GM19467 (cell line): Measurements from ENCODE around the gene STMN3.
"Not testable (repeated sequence)": the region's sequence is repeated elsewhere in the genome, so short reads cannot be mapped to it uniquely, and the experiment has no call there.

Source experiments
- ATAC-seq: cut with Tn5 transposase; IDR thresholded peaks from one replicate; pipeline ENCODE4 v1.9.1; 2021; ENCODE audit warnings: mild to moderate bottlenecking, moderate library complexity; ENCODE audit not compliant: unreplicated experiment

The STMN3 gene

GRCh38 chr20:63639093-63639975 is 13.9 kb downstream of the STMN3 start:
- no peak for ATAC-seq

DNA sequence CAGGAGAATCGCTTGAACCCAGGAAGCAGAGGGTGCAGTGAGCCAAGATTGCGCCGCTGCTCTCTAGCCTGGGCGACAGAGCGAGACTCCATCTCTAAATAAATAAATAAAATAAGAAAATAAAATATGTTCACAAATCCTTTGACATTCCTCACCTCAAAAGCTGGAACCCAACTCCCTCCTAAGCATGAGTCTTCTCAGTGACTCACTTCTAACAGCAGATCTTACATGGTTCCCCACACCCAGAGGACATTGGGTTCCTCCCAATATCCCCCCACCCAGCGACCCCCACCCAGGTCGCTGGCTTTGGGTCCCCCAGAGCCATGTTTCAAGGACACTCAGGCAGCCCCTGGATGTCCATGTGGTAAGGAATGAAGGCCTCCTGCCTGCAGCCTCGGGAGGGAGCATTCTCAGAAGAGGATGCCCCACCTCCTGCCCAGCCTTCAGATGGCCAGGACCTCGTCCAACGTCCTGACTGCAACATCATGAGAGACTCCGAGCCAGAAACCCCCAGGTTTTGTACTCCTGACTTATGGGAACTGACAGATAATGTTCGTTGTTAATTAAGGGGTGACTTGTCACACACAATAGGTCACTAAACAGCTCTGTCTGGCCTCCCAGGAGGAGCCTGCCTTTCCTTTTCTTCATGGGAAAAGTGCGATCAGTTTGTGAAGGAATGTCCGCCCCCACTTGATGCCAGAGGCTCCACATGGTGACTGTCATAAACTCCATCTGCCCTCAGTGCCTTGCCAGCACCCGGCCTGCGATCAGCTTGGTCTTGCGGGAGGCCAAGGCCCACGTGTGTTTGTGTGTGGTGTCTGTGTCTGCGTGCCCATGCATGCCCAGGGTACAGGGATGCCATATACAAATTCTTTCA is 16.2 kb downstream of the STMN3 start:
- no peak for ATAC-seq

- ATAC-seq = no peak
Observed at GRCh38 chr20:63635431-63636141, 17.6 kb downstream of the STMN3 start.

DNA sequence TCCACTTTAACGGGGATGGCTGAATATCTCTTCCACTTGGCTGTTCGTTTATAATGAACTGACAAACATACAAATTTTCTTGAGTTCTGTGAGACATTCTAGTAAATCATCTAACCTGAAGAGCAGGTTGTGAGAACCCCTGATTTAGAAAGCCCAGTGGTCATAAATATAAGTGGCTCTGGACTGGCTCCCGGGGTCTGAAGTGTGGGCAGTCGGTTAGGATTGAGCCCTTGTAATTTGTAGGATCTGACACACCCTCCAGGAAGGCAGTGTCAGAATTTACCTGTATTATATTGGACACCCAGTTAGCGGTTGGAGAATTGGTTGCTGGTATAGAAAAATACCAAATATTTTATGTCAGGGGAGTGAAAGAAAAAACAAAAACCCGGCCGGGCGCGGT is 19.5 kb downstream of the STMN3 start:
- ATAC-seq = no peak

DNA sequence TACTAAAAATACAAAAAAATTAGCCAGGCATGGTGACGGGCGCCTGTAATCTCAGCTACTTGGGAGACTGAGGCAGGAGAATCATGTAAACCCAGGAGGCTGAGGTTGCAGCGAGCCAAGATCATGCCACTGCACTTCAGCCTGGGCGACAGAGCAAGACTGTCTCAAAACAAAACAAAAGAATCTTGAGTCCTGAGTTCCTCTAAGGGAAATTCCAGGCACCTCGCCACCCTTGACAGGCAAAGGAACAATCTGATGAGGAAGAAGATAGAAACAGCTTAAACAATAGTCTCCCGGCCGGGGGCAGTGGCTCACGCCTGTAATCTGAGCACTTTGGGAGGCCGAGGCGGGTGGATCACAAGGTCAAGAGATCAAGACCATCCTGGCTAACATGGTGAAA is 21.8 kb downstream of the STMN3 start:
- not testable (repeated sequence) for ATAC-seq

DNA sequence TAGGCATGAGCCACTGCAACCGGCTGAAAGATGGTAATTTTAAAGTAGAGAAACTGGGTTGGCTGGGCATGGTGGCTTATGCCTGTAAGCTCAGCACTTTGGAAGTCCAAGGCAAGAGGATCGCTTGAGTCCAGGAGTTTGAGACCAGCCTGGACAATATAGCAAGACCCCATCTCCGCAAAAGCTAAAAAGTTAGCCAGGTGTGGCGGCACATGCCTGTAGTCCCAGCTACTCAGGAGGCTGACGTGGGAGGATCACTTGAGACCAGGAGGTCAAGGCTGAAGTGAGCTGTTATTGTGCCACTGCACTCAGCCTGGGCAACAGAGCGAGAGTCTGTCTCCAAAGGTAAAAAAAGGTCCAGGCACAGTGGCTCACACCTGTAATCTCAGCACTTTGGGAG is 22.3 kb downstream of the STMN3 start:
- not testable (repeated sequence) for ATAC-seq

DNA sequence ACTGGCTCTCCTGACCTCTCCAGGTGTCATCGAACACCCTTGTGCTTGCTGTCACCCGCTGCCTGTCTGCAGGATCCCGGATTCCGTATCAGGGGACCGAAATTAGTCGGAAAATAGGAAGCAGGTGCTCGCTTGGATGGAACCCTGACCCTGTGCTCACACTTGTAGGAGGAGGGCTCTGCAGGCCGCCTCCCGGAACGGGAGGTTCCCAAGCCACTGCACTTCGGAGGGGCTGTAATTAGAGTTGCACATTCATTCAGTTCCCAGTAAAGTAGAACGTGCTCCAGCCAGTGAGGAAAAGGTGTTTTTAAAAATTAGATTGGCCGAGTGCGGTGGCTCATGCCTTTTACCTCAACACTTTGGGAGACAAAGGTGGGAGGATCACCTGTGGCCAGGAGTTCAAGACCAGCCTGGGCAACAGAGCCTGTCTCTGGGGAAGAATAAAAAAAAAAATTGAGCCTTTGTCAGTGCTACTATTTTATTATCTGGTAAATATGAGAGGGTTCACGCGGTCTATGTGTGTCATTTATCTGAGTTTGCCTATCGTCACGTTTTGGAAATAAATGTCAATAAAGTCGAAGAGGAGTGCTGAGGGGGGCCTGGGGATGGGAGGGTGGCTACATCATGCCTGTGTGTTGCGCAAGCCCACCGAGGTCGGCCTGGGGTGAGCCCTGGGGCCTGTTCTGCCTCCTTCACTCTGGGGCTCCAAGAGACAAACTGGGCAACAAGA is 24.8 kb downstream of the STMN3 start:
- no peak for ATAC-seq

DNA sequence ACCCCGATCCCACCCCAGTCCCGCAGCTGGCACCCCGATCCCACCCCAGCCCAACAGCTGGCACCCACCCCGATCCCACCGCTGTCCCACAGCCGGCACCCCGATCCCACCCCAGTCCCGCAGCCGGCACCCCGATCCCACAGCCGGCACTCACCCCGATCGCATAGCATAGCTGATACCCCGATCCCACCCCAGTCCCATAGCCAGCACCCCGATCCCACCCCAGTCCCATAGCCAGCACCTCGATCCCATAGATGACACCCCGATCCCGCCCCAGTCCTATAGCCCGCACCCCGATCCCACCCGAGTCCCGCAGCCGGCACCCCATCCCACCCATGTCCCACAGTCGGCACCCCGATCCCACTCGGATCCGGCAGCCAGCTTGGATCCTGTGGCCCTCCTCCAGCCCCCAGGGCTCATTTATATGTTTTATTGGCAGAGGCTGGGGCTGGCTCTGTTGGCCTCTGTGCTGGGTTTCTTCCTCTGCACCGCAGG is 25.4 kb downstream of the STMN3 start:
- no peak for ATAC-seq

DNA sequence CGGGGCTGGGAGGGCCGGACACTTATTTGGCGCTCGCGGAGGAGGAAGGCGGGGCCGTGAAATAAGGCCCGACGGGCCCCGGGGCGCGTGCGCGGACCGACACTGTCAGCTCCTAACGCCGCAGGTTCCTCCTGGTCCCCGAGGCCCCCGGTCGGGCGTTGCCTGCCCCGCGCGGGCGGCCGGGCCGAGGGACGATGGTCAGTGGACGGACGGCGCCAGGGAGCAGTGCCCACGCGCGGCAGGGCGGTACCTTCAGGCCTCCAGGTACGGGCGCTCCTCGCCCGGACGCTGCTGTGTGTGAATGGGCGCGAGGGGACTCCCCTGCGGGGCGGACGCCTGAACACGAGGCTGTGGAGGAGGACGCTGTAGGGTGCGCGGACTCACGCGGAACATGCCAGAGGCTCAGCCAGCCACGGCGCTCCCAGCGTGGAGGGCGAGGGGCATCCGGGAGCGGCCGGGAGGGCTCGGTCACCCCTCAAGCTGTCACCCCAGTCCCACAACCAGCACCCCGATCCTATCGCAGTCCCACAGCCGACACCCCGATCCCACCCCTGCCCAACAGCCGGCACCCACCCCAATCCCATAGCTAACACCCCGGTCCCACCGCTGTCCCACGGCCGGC is 26.0 kb downstream of the STMN3 start:
- ATAC-seq = peak; percentile 70

DNA sequence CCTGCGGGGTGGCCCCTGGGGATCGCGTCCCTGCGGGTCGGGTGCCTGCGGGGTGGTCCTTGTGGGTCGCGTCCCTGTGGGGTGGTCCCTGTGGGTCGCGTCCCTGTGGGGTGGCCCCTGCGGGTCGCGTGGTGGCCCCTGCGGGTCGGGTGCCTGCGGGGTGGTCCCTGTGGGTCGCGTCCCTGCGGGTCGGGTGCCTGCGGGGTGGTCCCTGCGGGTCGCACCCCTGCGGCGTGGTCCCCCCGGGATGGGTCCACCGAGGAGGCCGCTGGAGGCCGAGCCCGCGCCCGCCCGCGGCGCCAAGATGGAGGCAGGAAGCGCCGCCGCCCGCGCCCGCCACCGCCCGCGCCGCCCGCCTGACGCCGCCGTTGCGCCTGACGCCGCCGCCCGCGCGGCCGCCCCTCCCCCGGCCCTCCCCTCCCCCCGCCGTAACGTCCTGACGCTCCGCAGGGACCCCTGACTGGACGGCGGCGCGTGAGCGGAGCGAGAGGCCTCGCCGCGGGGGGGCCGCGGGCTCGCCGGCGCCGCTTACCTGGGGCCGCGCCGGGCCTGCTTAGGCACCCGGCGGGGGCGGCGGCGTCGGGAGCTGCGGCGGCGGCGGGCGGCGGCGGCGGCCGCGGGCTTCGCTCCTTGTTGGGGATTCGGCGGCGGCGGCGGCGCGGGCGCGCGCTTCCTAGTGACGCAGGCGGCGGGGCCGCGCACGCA is 26.6 kb downstream of the STMN3 start, which contains the start of gene GMEB2:
GMEB2 (minus strand) TSS at position 678 of the 705 bp plus-strand sequence. CDS start 7,704 bp downstream, outside the sequence.
- ATAC-seq = peak; percentile 38

DNA sequence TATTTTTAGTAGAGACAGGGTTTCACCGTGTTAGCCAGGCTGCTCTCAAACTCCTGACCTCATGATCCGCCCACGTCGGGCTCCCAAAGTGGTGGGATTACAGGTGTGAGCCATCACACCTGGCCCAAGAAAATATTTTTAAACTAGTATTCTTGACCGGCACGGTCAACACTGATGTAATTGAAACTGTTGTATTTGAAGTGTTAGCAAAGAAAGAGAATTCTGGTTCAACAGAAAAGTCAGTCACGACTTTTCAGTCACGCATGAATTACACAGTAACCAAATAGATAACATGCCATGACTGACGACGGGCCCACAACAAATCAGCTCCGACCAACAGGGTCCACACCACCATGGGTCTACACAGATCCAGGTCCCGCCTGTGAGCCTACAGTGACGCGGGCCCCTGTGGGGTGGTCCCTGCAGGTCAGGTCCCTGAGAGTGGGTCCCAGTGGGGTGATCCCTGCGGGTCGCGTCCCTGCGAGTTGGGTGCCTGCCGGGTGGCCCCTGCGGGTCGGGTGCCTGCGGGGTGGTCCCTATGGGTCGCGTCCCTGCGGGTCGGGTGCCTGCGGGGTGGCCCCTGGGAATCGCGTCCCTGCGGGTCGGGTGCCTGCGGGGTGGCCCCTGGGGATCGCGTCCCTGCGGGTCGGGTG is 27.3 kb downstream of the STMN3 start:
- ATAC-seq = no peak

DNA sequence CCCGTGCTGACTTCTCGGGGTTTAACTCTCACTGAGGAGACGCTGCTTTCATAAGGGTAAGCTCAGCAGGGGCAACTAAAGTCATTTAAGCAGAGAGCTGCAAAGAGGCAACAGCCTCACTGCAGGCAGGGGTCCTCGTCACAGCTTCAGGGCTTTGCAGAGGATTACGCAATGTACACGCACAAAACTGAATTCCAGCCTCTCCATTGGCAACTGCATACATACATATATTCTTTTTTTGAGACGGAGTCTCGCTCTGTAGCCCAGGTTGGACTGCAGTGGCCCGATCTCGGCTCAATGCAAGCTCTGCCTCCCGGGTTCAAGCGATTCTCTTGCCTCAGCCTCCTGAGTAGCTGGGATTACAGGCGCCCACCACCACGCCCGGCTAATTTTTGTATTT is 28.7 kb downstream of the STMN3 start:
- no peak for ATAC-seq

GRCh38 chr20:63622732-63623131 is 30.5 kb downstream of the STMN3 start:
- no peak for ATAC-seq

DNA sequence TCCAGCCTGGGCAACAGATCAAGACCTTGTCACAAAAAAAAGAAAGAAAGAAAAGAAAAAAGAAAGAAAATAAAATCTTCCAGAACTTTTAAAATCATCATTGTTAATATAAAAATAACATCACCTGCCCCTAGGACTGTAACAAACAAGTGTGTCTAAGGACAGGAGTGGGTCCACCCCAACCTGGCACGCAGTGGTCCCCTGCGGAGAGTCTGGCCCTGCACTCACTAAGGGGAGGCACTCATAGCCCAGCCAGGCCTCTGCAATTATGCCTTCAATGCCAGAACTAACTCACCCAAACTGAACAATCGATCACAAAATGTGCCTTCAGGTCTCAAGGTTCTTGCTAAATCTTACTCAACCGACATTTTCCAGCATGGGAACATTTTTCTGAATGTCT is 31.1 kb downstream of the STMN3 start:
- ATAC-seq = no peak

GRCh38 chr20:63620991-63621390 is 32.2 kb downstream of the STMN3 start:
- ATAC-seq = no peak

DNA sequence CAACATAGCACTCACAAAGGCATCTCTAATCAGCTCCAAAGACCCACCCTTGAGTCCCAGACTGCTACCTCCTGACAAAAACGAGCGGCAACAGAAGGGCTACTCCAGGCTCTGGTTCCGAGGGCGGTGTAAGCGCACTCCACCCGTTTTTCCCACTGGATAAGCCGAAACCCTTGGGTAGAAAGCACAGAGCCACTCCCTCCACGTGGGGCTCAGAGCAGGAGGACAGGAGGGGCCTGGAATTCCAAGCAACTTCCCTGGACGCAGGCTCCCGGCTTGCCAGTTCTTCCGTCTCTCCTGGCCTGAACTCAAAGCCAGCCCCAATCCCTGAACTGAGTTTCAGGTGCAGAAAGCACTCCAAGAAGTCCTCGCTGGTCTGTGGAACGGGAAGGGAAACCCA is 33.7 kb downstream of the STMN3 start:
- ATAC-seq = no peak

- ATAC-seq = no peak
Observed at GRCh38 chr20:63619086-63619485, 34.1 kb downstream of the STMN3 start.

DNA sequence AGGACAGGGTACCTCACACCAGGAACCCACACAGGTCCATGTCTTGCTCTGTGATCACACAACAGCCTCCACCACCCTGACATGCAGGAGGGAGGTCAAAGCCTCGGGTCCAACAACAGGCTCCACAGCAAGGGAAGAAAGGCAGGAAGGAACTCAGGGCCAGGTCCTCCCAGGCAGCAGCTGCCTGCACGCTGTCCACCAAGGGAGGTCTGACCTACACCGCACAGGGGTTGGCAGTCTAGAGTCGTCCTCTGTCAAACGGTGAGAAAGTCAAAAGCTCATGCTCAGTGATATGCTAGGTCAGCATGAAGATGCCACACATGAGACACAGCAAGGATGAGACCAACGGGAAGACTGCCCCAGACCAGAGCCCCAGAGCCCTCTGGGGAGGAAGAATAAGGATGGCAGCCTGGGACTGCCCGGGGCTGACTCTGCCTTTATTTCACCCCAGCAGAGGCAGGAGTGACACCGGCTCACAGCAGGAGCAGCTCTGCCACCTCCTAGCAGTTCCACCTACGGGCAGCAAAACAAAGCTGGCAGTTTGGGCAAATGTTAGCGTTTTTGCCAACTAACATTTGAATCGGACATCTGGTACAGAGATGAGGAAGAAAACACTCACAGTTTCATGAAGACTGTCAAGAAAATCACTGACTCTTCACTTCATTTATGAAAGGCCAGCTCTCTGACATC is 34.8 kb downstream of the STMN3 start:
- no peak for ATAC-seq
